ENCODE data around the gene PSORS1C2. TPM values are rescaled to one million over a fixed set of nuclear protein-coding genes. Genes with fewer than 3 reads are reported as not detected.
A peak's percentile ranks its signal among the peaks of the same experiment; 100 is the strongest.

The PSORS1C2 gene
- total RNA-seq, 1 experiment from 2014 or later: not detected

DNA sequence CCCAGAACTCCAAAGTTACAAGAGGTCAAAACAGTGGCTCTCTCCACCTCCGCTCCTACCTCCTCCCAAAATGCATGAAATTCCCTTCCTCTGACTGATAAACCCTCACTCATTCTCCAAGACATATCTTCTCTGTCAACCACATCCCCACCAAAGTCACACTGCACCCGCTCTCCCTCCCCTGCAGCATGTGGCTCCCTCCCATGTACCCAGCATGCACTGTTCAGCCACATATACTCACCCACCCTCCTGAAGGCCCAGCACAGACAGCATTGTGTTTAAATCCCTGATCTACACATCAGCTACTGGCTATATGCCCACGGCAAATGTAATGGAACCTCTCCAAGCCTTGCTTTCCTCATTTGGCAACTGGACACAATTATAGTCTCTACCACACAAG is 37.1 kb upstream of the PSORS1C2 start:
- Mint-ChIP-seq H3K4me3 (ENCODE audit: unreplicated experiment) (no peak overlapping the region), H3K27me3 (ENCODE audit: insufficient read depth, unreplicated experiment) (no peaks in the 10 kb centered on the region), H3K36me3 (ENCODE audit: insufficient read depth, unreplicated experiment) (peaks cover 3% of the 10 kb centered on the region), H3K4me1 (ENCODE audit: insufficient read depth, unreplicated experiment) (peaks cover 15% of the 10 kb centered on the region), H3K9me3 (ENCODE audit: unreplicated experiment) (no peaks in the 10 kb centered on the region), H3K27ac (ENCODE audit: low read depth, unreplicated experiment) (no peak overlapping the region)
- no TSS peak for BruUV-seq (replicated peaks)
- intact Hi-C loops (cut with micrococcal nuclease): no loop called here
- no peak for TF ChIP-seq CTCF (IDR thresholded peaks at IDR 0.05; ENCODE audit: unreplicated experiment)
- DNase-seq (ENCODE audit: unreplicated experiment): peak; percentile 5
- ChIA-PET POLR2A (interaction anchor here (0.7 kb wide), 1 partner anchor 17 kb away, joined by 3 read pairs; no protein-coding TSS in a partner anchor), CTCF (interaction anchor here (0.9 kb wide), 1 partner anchor 15 kb away, joined by 5 read pairs; no protein-coding TSS in a partner anchor)

- ChIA-PET CTCF (interaction anchor here (0.7 kb wide), 1 partner anchor 12 kb away, joined by 3 read pairs; no protein-coding TSS in a partner anchor), POLR2A (no interaction called here)
- Mint-ChIP-seq H3K27ac (ENCODE audit: low read depth, unreplicated experiment) (no peak overlapping the region), H3K4me3 (ENCODE audit: unreplicated experiment) (no peak overlapping the region), H3K4me1 (ENCODE audit: insufficient read depth, unreplicated experiment) (peaks cover 18% of the 10 kb centered on the region), H3K36me3 (ENCODE audit: insufficient read depth, unreplicated experiment) (no peaks in the 10 kb centered on the region), H3K27me3 (ENCODE audit: insufficient read depth, unreplicated experiment) (no peaks in the 10 kb centered on the region), H3K9me3 (ENCODE audit: unreplicated experiment) (no peaks in the 10 kb centered on the region)
- BruUV-seq (replicated peaks): no TSS peak
- intact Hi-C loops (cut with micrococcal nuclease): no loop called here
- TF ChIP-seq CTCF (IDR thresholded peaks at IDR 0.05; ENCODE audit: unreplicated experiment): no peak
- DNase-seq (ENCODE audit: unreplicated experiment): no peak
Observed at GRCh38 chr6:31174378-31174777, 35.5 kb upstream of the PSORS1C2 start.

GRCh38 chr6:31173406-31173805 is 34.5 kb upstream of the PSORS1C2 start:
- CTCF ChIA-PET: no interaction called here
- no peak overlapping the region for H3K27ac Mint-ChIP-seq (ENCODE audit: low read depth, unreplicated experiment)

DNA sequence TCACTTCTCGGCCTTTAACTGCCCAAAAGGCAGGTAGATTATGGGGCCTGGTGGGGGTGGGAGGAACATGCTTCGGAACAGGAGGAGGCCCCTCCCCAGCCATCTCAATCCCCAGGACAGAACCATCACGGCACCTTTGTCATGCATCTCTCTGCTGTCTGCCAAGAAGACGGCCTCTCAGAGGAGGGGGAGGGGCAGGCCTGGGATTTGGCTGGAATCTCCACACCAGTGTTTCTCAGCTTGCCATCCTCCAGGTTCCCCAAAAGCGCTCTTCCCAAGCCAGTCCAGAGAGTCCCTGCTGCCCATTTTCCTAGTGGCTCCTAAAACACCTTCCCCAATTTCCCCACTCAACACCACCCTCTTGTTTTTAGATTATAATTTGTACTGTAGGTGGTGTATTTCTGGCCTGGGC is 34.1 kb upstream of the PSORS1C2 start:
- no TSS peak for BruUV-seq (replicated peaks)
- Mint-ChIP-seq H3K4me1 (ENCODE audit: insufficient read depth, unreplicated experiment) (peaks cover 14% of the 10 kb centered on the region), H3K9me3 (ENCODE audit: unreplicated experiment) (no peaks in the 10 kb centered on the region), H3K27me3 (ENCODE audit: insufficient read depth, unreplicated experiment) (no peaks in the 10 kb centered on the region), H3K27ac (ENCODE audit: low read depth, unreplicated experiment) (no peak overlapping the region), H3K4me3 (ENCODE audit: unreplicated experiment) (no peak overlapping the region), H3K36me3 (ENCODE audit: insufficient read depth, unreplicated experiment) (peaks cover 5% of the 10 kb centered on the region)
- no peak for DNase-seq (ENCODE audit: unreplicated experiment)
- no peak for TF ChIP-seq CTCF (IDR thresholded peaks at IDR 0.05; ENCODE audit: unreplicated experiment)
- intact Hi-C loops (cut with micrococcal nuclease): no loop called here
- CTCF ChIA-PET: no interaction called here
- POLR2A ChIA-PET: interaction anchor here (1.3 kb wide), 1 partner anchor 15 kb away, joined by 3 read pairs; the partner anchor contains the start of gene TCF19

More at GRCh38 chr6:31173406-31173805, 34.5 kb upstream of the PSORS1C2 start:
- no peaks in the 10 kb centered on the region for H3K9me3 Mint-ChIP-seq (ENCODE audit: unreplicated experiment)
- H3K4me3 Mint-ChIP-seq (ENCODE audit: unreplicated experiment): no peak overlapping the region
- no peaks in the 10 kb centered on the region for H3K27me3 Mint-ChIP-seq (ENCODE audit: insufficient read depth, unreplicated experiment)
- no peak for TF ChIP-seq CTCF (IDR thresholded peaks at IDR 0.05; ENCODE audit: unreplicated experiment)
- no peak for DNase-seq (ENCODE audit: unreplicated experiment)
- peaks cover 14% of the 10 kb centered on the region for H3K4me1 Mint-ChIP-seq (ENCODE audit: insufficient read depth, unreplicated experiment)
- intact Hi-C loops (cut with micrococcal nuclease): no loop called here
- no TSS peak for BruUV-seq (replicated peaks)
- H3K36me3 Mint-ChIP-seq (ENCODE audit: insufficient read depth, unreplicated experiment): peaks cover 5% of the 10 kb centered on the region
- POLR2A ChIA-PET: interaction anchor here (1.3 kb wide), 1 partner anchor 15 kb away, joined by 3 read pairs; the partner anchor contains the start of gene TCF19

Measured in MCF 10A (cell line).